HUDEP-2 (cell line): ENCODE measurements around the gene BCL6.
A peak's percentile ranks its signal among the peaks of the same experiment; 100 is the strongest.

ENCODE experiments used
- DNase-seq, 76 experiments: peaks; one replicate each; lab custom pipeline; 2025; ENCODE audit not compliant: unreplicated experiment in 76 of 76; lab: John Stamatoyannopoulos, UW

Gene BCL6

DNA sequence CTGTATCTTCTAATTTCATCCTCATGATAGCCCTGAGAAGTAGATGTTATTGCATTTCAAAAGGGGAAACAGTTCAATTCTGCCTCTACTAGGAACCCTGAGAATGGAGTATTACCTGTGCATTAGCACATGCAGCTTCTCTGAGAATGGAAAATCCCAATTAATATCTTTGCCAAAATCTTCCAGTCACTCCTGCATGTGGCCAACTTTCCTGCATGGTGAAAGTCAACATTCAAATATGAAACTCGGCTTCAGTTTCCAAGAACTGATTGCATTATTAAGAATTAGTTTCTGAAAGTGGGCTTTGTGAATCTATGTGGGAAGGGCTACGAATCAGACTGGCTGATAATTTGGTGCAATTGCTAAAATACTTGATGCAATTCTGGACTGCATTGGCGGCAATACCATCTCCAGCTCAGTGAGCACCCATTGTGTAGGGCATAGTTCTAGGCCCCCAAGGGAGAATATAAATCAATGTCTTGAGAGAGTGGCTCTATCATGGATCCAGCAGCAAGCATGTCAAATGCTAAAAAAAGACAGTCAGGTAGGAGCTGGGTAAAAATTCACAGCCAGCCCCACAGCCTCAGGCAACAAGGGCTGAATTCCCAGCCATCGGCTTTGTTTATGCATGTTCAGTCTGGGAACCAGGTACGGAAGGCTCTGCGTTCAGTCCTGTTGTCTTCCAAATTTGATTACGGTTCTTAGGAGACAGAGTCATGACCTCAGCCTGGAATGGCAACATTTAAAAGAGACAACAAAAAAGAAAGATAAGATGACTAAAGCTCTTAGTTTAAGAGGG, 18.8 kb upstream of the BCL6 start:
- DNase-seq = no peak

DNA sequence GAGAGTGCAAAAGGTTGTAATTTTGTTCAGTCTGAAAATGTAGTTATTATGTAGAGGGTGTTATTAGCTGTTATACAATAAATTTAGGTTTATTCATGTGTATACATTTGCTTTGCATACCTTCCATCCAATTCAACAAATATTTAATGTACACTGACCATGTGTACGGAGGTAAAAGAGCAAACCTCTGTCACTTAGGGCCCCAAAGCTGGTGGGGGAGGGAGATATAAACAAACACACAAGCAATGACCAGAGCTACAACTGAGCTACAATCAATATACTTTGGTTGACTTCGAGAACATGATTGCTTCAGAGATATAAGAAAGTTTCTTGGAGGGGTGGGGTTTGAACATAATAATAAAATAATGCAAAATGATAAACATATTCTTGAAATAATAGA, 17.5 kb upstream of the BCL6 start:
- DNase-seq = no peak

DNA sequence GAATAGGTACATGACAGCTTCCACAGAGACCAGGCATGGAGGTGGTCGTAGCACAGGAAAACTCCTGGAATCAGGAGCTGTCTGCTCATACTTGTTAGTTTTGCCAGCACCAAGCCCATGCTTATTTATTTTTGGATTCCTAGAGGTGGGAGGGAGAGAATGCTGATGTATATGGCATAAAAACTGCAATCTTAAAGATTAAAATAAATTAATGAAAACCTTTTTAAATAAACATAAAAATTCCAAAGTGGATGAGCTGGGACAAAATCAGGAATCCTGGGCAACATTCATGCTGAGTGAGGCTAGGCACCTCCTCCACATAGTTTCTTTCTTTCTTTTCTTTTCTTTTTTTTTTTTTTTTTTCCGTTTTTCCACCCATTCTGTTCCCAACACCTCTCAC, 14.3 kb upstream of the BCL6 start:
- DNase-seq = no peak

DNA sequence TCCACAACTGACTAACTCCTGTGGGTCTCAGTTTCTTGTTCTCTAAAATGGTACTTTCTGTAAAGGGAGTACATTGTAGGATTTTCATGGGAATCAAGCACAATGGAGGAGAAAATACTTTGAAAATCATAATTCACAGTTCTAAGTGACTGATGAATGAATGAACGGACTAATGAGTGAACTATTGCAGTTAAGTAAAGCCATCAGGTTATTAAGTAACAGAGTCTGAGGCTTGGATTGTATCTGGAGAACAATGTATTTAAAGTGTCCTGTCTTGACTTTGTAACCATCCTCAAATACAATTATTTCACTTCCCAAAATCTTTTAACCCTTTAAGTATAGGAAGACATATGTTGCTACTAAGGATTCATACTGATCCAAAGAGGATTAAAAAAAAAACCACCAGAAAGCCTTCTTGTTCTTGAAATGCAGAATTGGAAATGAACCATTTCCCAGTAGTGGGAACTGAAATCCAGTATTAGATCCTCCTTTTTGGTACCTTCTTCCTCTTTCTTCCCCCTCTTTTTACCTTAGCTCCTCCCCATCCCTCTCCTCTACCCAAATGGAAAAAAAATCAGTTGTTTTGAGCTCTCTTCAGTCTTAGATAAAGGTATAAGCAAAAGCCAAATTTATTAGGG, 13.2 kb upstream of the BCL6 start:
- no peak for DNase-seq

DNA sequence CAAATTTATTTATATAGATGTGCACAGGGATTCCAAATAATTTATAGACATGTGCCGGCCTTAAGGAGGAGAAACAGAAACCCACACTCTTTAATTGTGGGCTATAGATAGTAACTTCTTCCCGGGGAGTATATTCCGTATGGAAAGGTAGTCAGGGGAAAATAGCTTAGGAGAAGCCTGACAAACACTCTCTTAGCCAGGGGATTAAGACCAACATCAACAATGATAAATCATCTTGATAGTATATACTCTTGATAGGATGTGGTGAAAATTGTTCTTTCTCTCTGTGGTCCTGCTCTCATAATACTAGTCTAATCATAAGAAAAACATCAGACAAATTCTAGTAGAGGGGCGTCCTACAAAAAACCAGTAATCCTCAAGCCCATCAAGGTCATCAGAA, 8.2 kb upstream of the BCL6 start:
- no peak for DNase-seq

DNA sequence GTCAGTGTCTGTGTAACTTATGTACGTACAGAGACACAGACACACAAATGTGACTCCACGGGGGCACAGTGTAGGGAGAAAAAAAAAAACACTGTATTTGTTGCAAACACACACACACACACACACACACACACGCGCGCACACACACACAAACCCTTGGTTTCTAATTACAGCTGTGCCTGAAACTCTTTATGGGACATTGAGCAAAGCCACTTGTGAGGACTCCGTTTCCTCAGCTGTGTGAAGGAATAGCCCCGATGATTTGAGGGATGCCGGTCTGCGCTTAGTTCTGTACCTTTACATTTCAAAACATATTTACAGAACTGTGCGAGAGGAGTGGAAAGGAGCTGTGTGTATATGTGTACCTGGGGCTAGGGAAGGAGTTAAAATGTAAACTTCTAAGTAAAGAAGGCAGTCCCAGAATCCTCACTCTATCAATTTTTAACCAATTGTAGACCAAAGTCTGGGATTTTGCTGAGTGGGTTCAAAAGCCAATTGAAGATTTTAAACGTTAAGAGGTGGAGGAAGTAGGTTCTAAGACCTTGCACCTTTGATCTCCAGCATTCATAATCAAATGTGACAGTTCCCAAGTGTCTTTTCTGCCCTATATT, 5.3 kb upstream of the BCL6 start:
- no peak for DNase-seq

DNA sequence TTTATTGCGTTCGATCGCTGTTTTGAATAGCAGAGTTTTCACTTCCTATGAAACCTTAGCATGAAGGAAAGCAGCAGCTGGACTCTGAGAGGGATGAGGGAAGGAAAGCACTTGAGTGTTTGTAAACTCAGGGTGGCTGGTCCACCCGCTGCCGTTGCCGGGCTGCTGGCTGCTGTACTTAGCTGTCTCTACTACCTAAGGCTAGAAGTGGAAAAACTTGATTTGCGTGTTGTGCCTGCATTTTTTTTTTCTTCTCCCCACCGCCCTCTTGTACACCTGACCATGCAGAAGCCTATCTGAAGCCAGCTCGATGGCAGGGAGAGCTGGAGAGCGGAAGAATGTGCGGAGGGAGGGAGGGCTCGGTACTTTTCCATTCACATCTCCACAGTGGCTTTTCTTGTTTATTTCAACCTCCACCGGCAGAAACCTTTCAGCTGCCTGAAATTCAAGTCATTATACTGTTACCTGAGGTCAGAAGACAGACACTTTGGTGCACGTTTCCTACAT, 4.8 kb upstream of the BCL6 start:
- no peak for DNase-seq

DNA sequence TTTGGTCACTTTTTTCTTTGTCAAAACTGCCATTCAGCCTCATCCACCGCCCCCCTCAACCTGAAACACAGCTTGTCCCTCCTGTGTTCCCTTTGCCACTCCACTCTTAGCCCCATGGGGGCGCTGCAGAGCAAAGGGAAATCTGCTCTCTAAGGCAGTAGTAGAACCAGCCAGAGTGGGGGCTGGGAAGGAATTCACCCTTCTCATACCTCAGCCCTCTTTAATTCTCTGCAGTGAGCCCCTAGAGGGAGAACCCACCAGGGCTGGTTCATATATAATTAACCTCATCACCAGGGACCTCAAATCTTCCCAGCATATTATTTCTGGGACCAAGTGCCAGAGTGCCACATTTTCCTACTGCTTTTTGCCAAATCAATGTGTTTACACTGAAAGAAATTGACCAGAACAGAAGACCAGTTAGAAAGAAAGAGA, 2.8 kb upstream of the BCL6 start:
- DNase-seq = peak in 74 of 76 experiments; percentile 6 to 87 (median 67)

DNA sequence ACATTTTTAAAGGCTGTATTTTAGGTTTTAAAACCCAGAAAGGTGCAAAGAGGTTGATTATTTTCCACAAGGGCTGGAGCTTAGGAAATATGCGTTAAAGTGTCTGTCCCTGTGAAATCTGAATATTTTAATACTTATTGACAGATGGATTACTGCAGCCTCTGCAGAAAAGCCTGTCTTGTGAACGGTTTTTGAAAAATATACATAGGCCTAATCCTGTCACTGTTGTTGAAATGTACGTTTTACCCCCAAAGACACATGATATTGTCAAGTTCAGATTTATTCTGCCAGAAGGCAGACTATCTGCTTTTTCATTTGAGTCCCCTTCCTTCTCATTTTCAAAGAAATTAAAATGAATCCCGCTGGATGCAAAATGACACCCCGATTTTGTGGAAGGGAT, 2.2 kb upstream of the BCL6 start:
- DNase-seq = no peak

DNA sequence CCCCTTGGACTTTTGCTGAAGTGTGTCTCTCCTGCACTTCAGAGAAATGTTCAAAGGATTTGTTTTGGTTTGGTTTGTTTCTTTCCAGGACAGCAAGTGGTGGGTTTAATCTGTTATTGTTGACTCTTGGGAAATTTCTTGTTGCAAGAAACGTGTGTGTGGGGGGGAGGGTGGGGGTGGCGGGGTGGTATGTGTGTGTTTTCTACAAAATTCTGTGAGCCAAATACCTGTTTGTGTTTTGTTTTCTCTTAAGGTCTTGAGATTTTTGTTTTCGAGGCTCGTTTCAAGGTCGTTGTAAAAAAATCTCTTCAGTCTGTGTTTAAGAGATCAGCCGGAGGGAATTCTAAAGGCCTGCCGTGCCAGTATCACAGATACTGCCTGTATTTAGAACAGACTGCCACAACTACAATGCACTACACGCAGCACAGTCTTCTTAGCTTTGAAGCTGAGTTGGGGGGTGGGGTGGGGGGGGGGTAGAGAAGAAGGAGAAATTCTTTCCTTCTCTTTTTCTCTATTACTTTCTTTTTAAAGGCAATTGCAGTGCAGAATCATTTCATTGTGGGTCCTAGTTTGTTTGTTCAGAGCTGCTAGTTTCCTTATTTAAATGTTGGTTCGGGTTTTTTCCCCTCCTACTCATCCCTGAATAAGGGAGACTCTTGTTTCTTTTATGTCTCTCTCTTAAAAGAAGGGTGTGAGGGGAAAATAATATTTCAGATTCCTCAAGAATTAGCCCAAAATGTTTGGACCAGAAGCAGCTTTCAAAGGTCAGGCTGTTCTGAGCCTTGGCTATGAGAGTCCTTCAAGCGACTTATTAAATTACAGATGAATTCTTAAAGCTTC, 1.4 kb upstream of the BCL6 start:
- no peak for DNase-seq

DNA sequence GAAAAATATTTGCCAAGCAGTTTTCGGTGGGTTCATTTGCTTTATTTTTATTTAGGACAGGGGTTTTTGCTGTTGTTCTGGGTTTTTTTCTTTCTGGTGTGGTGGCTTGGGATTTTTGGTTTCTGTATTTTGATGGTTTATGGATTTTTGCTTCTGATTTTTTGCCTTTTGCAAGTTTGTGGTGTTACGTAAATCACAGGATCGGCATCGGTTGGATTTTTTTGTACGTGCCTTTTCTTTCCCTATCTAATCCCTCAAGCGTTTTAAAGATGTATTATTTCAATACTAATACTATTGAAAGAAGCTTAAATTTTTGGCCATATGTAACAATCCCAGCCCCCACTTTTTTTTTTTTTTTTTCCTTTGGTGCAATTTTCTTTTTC, 782 bp upstream of the BCL6 start:
- no peak for DNase-seq

DNA sequence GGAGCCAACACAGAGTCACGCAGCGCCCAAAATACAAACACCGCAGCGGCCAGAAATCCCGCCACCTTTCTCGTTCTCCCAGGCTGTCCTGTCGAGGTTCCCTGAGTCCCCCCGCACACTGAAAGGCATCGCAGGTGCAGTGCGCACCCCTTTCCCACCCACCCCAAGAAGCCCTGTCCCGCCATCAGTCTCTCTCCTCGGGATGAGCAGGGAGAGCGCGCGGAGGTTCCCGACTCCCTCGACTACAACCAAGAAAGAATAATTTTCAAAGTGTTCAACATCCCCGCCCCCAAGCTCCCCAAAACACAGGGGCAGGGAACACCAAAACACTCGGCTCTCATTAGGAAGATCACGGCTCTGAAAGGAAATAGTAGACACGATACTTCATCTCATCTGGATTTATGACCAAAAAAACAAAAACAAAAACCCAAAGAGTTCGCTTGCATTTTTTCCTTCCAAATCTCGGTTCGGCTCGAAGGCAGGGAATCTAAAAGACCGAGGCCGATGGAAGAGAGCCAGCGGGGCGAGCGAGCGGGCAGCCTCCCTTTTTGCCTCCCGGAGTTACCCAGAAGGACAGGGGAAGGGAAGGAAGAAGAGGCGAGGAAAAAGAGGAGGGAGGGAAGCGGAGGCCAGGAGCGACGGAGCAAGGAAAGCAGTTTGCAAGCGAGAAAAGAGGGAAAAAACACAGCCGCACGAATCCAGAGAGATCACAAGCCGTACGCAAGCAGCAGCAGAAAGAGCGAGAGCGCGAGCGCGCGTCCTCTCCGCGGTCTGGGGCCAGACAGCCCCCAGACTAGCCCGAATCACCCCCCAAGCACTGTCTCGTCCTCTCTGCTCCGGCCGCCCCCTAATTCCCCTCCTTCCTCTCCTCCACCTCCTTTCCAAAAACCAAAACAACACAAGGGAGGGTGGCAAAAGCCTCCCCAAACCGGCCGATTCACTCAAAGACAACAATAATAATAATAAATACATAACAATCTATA, 808 bp downstream of the BCL6 start:
- DNase-seq = peak in 54 of 76 experiments; percentile 2 to 69 (median 24)

DNA sequence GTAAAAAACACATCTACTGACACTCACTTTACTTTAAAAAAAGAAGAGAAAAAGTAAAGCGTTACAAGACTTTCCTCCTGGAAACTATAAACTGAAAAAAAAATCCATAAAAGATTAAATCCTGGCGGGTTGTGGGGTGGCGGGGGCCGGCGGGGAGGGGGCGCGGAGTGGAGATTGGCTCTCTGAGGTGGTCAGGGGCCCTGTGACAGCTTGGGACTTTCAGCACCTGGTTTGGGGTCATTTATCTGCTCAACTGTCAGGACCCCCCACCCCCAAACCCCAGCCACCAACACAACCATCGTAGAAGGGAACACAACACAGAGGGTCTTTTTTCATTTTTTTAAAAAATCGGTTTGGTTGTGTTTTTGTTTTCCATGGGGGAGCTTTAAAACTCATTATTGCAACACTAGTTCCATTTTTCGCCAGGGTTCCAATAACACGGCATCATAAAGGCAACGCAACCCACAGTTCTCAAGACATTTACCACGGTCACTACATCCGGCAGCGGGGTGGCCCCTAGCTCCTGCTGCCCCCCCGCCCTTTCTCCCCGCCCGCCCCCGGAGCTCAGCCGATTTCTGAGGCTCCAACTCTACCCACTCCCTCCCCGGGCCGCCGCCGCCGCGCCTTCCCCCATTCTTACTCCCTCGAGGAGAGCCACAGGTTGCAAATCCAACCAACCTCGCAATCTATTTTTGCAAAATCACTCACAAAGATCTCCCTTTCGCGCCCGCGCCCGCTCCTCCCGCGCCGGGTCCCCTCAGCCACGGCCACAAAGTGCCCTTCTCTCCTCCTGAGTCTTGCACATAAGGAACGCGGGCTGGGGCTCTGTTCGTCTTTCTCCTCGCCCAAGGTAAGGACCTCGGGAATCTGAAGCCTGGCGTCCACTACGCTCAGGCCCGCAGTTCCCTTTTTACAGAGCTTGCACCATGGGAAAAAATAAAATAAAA, 1.8 kb downstream of the BCL6 start:
- peak in 27 of 76 experiments; percentile 3 to 55 (median 13) for DNase-seq

DNA sequence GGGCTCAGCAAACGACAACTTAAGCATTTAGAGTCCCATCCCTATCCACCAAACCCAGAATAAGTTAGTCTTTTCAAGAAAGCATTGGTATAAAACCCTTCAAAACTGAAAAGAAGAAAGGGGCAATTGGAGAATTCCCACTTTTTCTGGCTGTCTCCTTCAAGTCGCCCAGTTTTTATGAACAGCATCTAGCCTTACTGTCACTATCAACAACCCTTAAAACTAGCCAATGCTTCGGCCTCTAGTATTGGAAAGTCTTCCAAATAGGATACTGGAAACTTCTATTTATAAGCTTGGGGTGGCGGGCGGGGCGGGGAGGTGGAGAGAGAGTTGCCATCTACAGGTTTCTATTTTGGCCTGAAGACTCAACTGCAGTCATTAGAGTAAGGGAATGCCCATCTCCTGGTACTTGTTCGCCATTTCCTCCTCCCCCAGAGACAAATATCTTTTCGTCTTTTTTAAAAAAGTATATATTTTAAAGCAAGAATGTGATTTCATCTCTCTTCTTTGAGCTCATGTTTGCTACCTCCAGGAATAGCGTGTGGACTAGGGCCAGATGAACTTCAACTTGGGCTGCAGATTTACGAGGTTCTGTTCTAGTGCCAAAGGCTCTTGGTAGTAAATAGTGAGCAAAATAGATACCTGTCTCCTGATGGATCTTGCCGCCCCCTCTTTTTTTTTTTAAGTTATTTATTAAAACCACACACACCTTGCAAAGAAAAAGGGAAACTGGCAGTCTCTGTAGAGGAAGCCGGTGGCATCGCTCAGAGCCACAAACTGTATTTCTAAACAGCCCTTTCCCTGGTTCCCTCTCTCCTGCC, 2.7 kb downstream of the BCL6 start:
- no peak for DNase-seq

DNA sequence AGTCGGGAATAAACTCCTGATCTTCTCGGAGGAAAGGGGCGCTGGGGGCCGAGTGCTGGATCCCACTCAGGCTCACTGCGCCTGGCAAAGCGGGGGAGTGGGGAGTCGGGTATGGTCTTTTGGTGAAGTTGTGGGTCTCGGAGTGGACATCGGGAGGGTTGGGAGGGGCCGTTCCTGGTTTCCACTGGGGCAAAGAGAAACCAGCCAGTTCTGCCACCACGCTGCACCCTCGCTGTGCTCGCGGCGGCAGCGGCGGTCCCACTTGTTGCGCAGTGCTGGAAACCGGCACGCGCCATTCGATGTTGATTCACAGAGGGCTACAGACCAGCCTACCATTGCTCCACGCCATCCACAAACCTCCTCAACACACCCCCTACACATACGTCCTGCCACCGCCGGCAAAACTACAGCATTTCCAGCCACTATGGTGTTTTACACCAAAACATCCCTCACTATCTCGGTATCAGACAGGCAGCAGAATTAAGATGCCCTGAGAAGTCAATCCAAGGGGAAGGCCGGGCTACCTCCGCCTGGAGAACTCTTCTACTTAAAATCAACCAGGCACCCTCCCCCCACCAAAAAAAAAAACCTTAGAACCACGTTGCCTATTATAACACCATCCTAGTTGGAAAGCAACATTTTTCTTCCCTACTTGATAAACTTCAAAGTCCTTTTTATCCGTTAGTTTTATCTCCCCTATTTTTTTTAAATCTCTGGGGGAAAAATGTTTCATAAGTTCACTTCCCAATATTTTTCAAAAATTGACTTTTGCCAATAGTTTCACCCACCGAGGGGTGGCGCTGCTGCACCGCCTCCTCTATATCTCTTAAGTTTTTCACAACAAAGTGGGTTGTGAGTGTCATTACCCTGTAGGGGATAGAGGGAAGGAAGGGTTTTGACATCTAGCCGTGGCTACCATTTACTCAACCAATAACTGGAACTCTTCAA, 3.6 kb downstream of the BCL6 start:
- DNase-seq = peak in 61 of 76 experiments; percentile 1 to 68 (median 33)
